Panc1 (cell line): Measurements from ENCODE around the gene AHR. TPM values are rescaled to one million over a fixed set of nuclear protein-coding genes. Genes with fewer than 3 reads are reported as not detected.

Experiments used
- ATAC-seq: fragments of 200-7000 bp; cut with Tn5 transposase; 2 replicates; pipeline ENCODE4 v1.9.1; 2020; ENCODE audit warnings: mild to moderate bottlenecking, moderate library complexity
- BruUV-seq: library from RNA; stranded (reverse); fragments of 400-500 nt; replicated peaks from 2 replicates; lab custom pipeline; 2021; lab: Mats Ljungman, UMichigan
- CTCF ChIA-PET: fragments of 300-600 bp; sonication (Branson Sonifier 250); formaldehyde crosslinking; loops from one replicate; lab custom pipeline; 2022; ENCODE audit warnings: antibody characterized with exemption; lab: Charles Lee
- POLR2A ChIA-PET: fragments of 300-600 bp; sonication (Branson Sonifier 250); formaldehyde crosslinking; loops from one replicate; lab custom pipeline; 2022; ENCODE audit warnings: antibody characterized with exemption; lab: Charles Lee
- DNase-seq: peaks from one replicate; pipeline ENCODE4 v3.0.0-alpha.2; 2010; ENCODE audit warnings: low read depth, low spot score
- H3K27ac ChIP-seq: 2 replicates; pipeline ENCODE4 v1.5.1; 2011; ENCODE audit warnings: mild to moderate bottlenecking, low read length, inconsistent platforms
- H3K27me3 ChIP-seq: fragments of 200-500 bp; sonication (Bioruptor generic); 2 replicates; pipeline ENCODE4 v1.6.0; 2014; ENCODE audit warnings: low read length, inconsistent platforms; ENCODE audit not compliant: control insufficient read depth, insufficient read depth
- H3K36me3 ChIP-seq: fragments of 200-500 bp; sonication (Bioruptor generic); 2 replicates; pipeline ENCODE4 v1.5.1; 2014; ENCODE audit warnings: inconsistent platforms, mild to moderate bottlenecking, low read length, moderate library complexity; ENCODE audit not compliant: control insufficient read depth, insufficient read depth
- H3K4me1 ChIP-seq: 2 replicates; pipeline ENCODE4 v1.5.1; 2011; ENCODE audit warnings: inconsistent platforms, mild to moderate bottlenecking, low read length, moderate library complexity; ENCODE audit not compliant: control insufficient read depth, insufficient read depth
- H3K4me3 ChIP-seq, 2 experiments: 2 replicates each; pipeline ENCODE4 v1.5.1; 2011 to 2012; ENCODE audit warnings: low read depth in 2 of 2, low read length in 2 of 2, mild to moderate bottlenecking in 2 of 2, inconsistent platforms in 1 of 2, moderate library complexity in 1 of 2
- H3K9me3 ChIP-seq: fragments of 200-500 bp; sonication (Bioruptor generic); 2 replicates; pipeline ENCODE4 v1.5.1; 2014; ENCODE audit warnings: low read depth, mild to moderate bottlenecking, inconsistent platforms, low read length, moderate library complexity; ENCODE audit not compliant: control insufficient read depth, insufficient read depth
- CTCF ChIP-seq: fragments of 450-650 bp; IDR thresholded peaks from 2 replicates; pipeline ENCODE4 v1.5.1; 2017; ENCODE audit warnings: mild to moderate bottlenecking
- POLR2AphosphoS5 ChIP-seq: IDR thresholded peaks from 2 replicates; pipeline ENCODE4 v1.6.1; 2012; ENCODE audit warnings: mild to moderate bottlenecking, low read depth, low read length, moderate library complexity
- REST ChIP-seq, 2 experiments: IDR thresholded peaks; 2 replicates each; pipeline ENCODE4 v1.6.1; 2011 to 2012; ENCODE audit warnings: low read depth in 2 of 2, control low read depth in 1 of 2, low read length in 1 of 2, mild to moderate bottlenecking in 1 of 2, moderate library complexity in 1 of 2; ENCODE audit not compliant: insufficient read depth in 1 of 2
- SIN3A ChIP-seq: IDR thresholded peaks from 2 replicates; pipeline ENCODE4 v1.6.1; 2012; ENCODE audit warnings: low read depth, mild to moderate bottlenecking, low read length, moderate library complexity, borderline replicate concordance; ENCODE audit not compliant: insufficient read depth
- TCF7L2 ChIP-seq: IDR thresholded peaks from 2 replicates; pipeline ENCODE4 v1.6.1; 2011; ENCODE audit warnings: mild to moderate bottlenecking, low read depth, low read length, inconsistent platforms
- in situ Hi-C: cut with HindIII; loops from 2 replicates; pipeline ENCODE4 v1.10.0; 2016; ENCODE audit warnings: low sequenced_read_pairs, low pct_unique_long_range_greater_than_20kb
- intact Hi-C: fragments of 100-400 bp; cut with micrococcal nuclease; formaldehyde crosslinking; loops from one replicate; pipeline ENCODE4 v1.10.0; 2022; ENCODE audit not compliant: unreplicated experiment
- total RNA-seq: library from RNA; stranded (reverse); gene quantifications from one replicate; pipeline ENCODE4 v1.2.1, GENCODE V29; 2021; ENCODE audit not compliant: unreplicated experiment

Gene AHR
- total RNA-seq, 1 experiment from 2014 or later: 36.6 TPM

- in situ Hi-C loops (no loop called here), intact Hi-C loops (loop anchor here (5.0 to 10.0 kb wide), 2 partner anchors 342 to 410 kb away; no protein-coding TSS in a partner anchor)
- Histone ChIP-seq H3K9me3 (no peaks in the 10 kb centered on the region), H3K36me3 (no peaks in the 10 kb centered on the region), H3K27ac (peak overlapping the region; percentile 68), H3K27me3 (no peaks in the 10 kb centered on the region), H3K4me3 (peak overlapping the region in 1 of 2 experiments; percentile 43; a peak in 2 of 4 replicates), H3K4me1 (peaks cover 62% of the 10 kb centered on the region)
- DNase-seq: peak; percentile 91
- ChIA-PET CTCF (interaction anchor here (1.3 kb wide), 1 partner anchor 376 kb away, joined by 3 read pairs; no protein-coding TSS in a partner anchor), POLR2A (no interaction called here)
- no peak for TF ChIP-seq SIN3A
- TF ChIP-seq REST (IDR thresholded peaks at IDR 0.05; ENCODE audit: insufficient read depth in 1 of 2, low read depth in 2 of 2, low read length in 1 of 2): no peak
- no peak for TF ChIP-seq POLR2AphosphoS5
- TF ChIP-seq TCF7L2: no peak
- no peak for TF ChIP-seq CTCF
- ATAC-seq: peak; percentile 85
- no TSS peak for BruUV-seq
These were observed 6.5 kb downstream of the AHR start for GRCh38 chr7:17304926-17305325.

- no peaks in the 10 kb centered on the region for H3K9me3 ChIP-seq
- in situ Hi-C loops (no loop called here), intact Hi-C loops (loop anchor here (10.0 kb wide), 1 partner anchor 411 kb away; no protein-coding TSS in a partner anchor)
- H3K36me3 ChIP-seq: no peaks in the 10 kb centered on the region
- ATAC-seq (peak; percentile 74), DNase-seq (no peak)
- no peaks in the 10 kb centered on the region for H3K27me3 ChIP-seq
- ChIA-PET CTCF (interaction anchor here (0.5 to 1.3 kb wide), 3 partner anchors 237 to 376 kb away, joined by 3 to 5 read pairs (median 4); no protein-coding TSS in a partner anchor), POLR2A (no interaction called here)
- H3K4me1 ChIP-seq: peaks cover 62% of the 10 kb centered on the region
- TF ChIP-seq CTCF: no peak
- peak; percentile 75; the same call in 1 of the 2 replicates for TF ChIP-seq TCF7L2
- TF ChIP-seq SIN3A: no peak
- TF ChIP-seq POLR2AphosphoS5: no peak
- TF ChIP-seq REST (IDR thresholded peaks at IDR 0.05; ENCODE audit: insufficient read depth in 1 of 2, low read depth in 2 of 2, low read length in 1 of 2): no peak
- peak overlapping the region; percentile 68 for H3K27ac ChIP-seq
- BruUV-seq: no TSS peak
- peak overlapping the region in 1 of 2 experiments; percentile 43; a peak in 2 of 4 replicates for H3K4me3 ChIP-seq
These were observed 7.1 kb downstream of the AHR start for GRCh38 chr7:17305387-17306171.
